K562 (cell line): ENCODE results near the gene SH3BP4.

Source experiments
- ARID3A ChIP-seq: IDR thresholded peaks from 2 replicates; pipeline ENCODE4 v1.6.1; 2012; ENCODE audit warnings: low read depth, low read length, improper control_type of control experiment, borderline replicate concordance
- BACH1 ChIP-seq: fragments of 200-800 bp; sonication (Bioruptor generic); IDR thresholded peaks from 2 replicates; pipeline ENCODE4 v1.6.1; 2016; ENCODE audit warnings: missing genetic modification characterization, missing compliant biosample characterization
- CTCF ChIP-seq, 3 experiments: IDR thresholded peaks in 2 of 3; conservative IDR thresholded peaks in 1 of 3; 2 replicates each; pipeline ENCODE4 v1.5.1; 2011 to 2012; ENCODE audit warnings: low read length in 3 of 3, mild to moderate bottlenecking in 3 of 3, control low read depth in 2 of 3, improper control_type of control experiment in 1 of 3, inconsistent platforms in 1 of 3, low read depth in 1 of 3, mixed read lengths in 1 of 3, moderate library complexity in 1 of 3; ENCODE audit not compliant: insufficient read depth in 2 of 3
- EP300 ChIP-seq: IDR thresholded peaks from 2 replicates; pipeline ENCODE4 v1.6.1; 2012; ENCODE audit warnings: low read length, improper control_type of control experiment
- FOS ChIP-seq: IDR thresholded peaks from 3 replicates; pipeline ENCODE4 v1.6.1; 2011; ENCODE audit not compliant: insufficient read length; ENCODE audit errors: extremely low read depth
- HDAC2 ChIP-seq: fragments of 450-650 bp; IDR thresholded peaks from 2 replicates; pipeline ENCODE4 v1.6.1; 2016; ENCODE audit warnings: mild to moderate bottlenecking
- NFIC ChIP-seq: fragments of 450-650 bp; IDR thresholded peaks from 2 replicates; pipeline ENCODE4 v1.6.1; 2017; ENCODE audit warnings: mild to moderate bottlenecking, inconsistent platforms
- POLR2A ChIP-seq: fragments of 450-650 bp; conservative IDR thresholded peaks from 2 replicates; pipeline ENCODE4 v1.6.1; 2016
- POLR2AphosphoS2 ChIP-seq: IDR thresholded peaks from 2 replicates; pipeline ENCODE4 v1.6.1; 2012; ENCODE audit warnings: low read length, improper control_type of control experiment
- SMC3 ChIP-seq: conservative IDR thresholded peaks from 2 replicates; pipeline ENCODE4 v1.6.1; 2011; ENCODE audit warnings: low read depth, low read length, improper control_type of control experiment; ENCODE audit not compliant: insufficient read depth
- SP2 ChIP-seq: IDR thresholded peaks from 2 replicates; pipeline ENCODE4 v1.6.1; 2011; ENCODE audit warnings: mild to moderate bottlenecking, low read depth, low read length, moderate library complexity; ENCODE audit not compliant: poor library complexity, severe bottlenecking; ENCODE audit errors: extremely low read depth
- TCF7 ChIP-seq: sonication (generic); IDR thresholded peaks from 2 replicates; pipeline ENCODE4 v1.6.1; 2016; ENCODE audit warnings: antibody characterized with exemption, borderline replicate concordance
- ZFP36 ChIP-seq: fragments of 150-350 bp; IDR thresholded peaks from 2 replicates; pipeline ENCODE4 v1.6.1; 2018; ENCODE audit warnings: low read length, low read depth; ENCODE audit not compliant: partially characterized antibody
- ZNF282 ChIP-seq: sonication (generic); formaldehyde crosslinking; IDR thresholded peaks from 2 replicates; pipeline ENCODE4 v1.8.1; 2023; ENCODE audit warnings: missing genetic modification reagents

- no peak for TF ChIP-seq POLR2A
- TF ChIP-seq POLR2AphosphoS2, result no peak
- no peak for TF ChIP-seq SP2
- TF ChIP-seq FOS, result no peak
- no peak for TF ChIP-seq EP300
- TF ChIP-seq ZFP36, result no peak
- no peak for TF ChIP-seq TCF7
- TF ChIP-seq CTCF (IDR thresholded peaks at IDR 0.05 in 2 of 3, conservative IDR thresholded peaks at IDR 0.05 in 1 of 3; ENCODE audit: insufficient read depth in 2 of 3, low read depth in 1 of 3, low read length in 3 of 3), result no peak
- TF ChIP-seq HDAC2, result no peak
- TF ChIP-seq SMC3, result no peak
- TF ChIP-seq NFIC, result no peak
- TF ChIP-seq BACH1, result no peak
- TF ChIP-seq ARID3A, result no peak
- no peak for TF ChIP-seq ZNF282 (CRISPR knock-in tag)
Measured at GRCh38 chr2:235049719-235050118, 97.9 kb downstream of the SH3BP4 start.
